CD4-positive, alpha-beta T cell treated with Interleukin-4 for 4 hours (primary cell): ENCODE data around the gene ATF1.
"Not testable (repeated sequence)": the region's sequence is repeated elsewhere in the genome, so short reads cannot be mapped to it uniquely, and the experiment has no call there.

Experiments used
- DNase-seq: peaks from one replicate; pipeline ENCODE4 v3.0.0-alpha.2; 2020

ATF1 gene

DNA sequence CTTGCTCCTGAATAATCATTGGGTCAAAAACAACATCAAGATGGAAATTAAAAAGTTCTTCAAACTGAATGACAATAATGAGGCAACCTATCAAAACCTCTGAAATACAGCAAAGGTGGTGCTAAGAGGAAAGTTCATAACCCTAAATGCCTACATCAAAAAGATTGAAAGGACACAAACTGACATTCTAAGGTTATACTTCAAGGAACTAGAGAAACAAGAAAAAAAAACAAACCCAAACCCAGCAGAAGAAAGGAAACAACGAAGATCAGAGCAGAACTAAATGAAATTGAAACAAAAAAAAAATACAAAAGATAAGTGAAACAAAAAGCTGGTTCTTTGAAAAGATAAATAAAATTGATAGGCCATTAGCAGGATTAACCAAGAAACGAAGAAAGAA, 105.0 kb downstream of the ATF1 start:
- DNase-seq: not testable (repeated sequence)
